PFSK-1 (cell line): ENCODE data around the gene NPPC.

Source experiments
- FOXP2 ChIP-seq: optimal IDR thresholded peaks from 2 replicates; pipeline ENCODE3; 2011; ENCODE audit warnings: borderline replicate concordance, control low read depth, inconsistent platforms; ENCODE audit not compliant: insufficient read depth; ENCODE audit errors: extremely low read length, extremely low read depth
- POLR2AphosphoS5 ChIP-seq: IDR thresholded peaks from 2 replicates; pipeline ENCODE4 v1.6.1; 2012; ENCODE audit warnings: low read depth, mild to moderate bottlenecking, control low read depth, low read length, moderate library complexity
- SIN3A ChIP-seq: IDR thresholded peaks from 2 replicates; pipeline ENCODE4 v1.6.1; 2012; ENCODE audit warnings: mild to moderate bottlenecking, low read length, moderate library complexity, borderline replicate concordance; ENCODE audit not compliant: insufficient read depth
- TAF1 ChIP-seq: IDR thresholded peaks from 2 replicates; pipeline ENCODE4 v1.6.1; 2012; ENCODE audit warnings: low read length, control low read depth, borderline replicate concordance; ENCODE audit not compliant: insufficient read depth

DNA sequence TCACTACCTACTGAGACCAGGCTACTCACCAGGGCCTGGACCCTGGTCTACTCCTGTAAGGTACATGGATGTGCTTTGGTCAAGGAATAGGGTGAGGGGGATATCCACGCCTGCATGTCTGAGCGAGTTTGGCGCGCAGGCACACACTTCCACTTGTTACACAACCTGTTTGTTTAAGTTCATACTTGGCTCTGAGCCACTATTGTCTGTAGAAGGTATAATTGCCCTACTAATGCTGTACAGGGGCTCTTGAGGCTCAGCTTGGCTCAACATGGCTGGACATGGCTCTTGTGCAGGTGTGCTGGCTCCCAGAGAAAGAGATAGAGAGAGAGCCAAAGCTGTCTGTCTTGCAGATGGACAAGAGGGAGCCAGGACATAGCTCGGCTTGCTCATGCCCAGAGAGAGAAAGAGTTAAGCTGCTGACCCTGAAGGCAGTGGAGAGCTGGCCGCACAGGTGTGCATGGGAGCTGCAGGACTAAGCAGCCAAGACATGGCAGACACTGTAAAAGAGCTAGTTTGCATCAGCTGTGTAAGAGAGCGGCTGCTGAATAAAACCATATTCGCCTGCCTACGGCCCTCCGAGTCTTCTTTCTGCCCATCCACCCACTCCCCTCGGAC is 35.2 kb downstream of the NPPC start:
- no peak for TF ChIP-seq POLR2AphosphoS5
- TF ChIP-seq SIN3A, result no peak
- TF ChIP-seq FOXP2, result no peak
- TF ChIP-seq TAF1, result no peak
